PC-9 (cell line): ENCODE measurements around the gene POLA2.

Experiments used
- EZH2 ChIP-seq: fragments of 200-600 bp; sonication (generic); IDR thresholded peaks from 2 replicates; pipeline ENCODE4 v1.8.0; 2017; ENCODE audit warnings: antibody characterized with exemption, low read depth
- TF ChIP-seq, protein P1 (sequence below): fragments of 200-600 bp; sonication (generic); conservative IDR thresholded peaks from 2 replicates; pipeline ENCODE4 v1.6.1; 2017; ENCODE audit warnings: mixed run types, antibody characterized with exemption, mild to moderate bottlenecking, moderate library complexity

DNA sequence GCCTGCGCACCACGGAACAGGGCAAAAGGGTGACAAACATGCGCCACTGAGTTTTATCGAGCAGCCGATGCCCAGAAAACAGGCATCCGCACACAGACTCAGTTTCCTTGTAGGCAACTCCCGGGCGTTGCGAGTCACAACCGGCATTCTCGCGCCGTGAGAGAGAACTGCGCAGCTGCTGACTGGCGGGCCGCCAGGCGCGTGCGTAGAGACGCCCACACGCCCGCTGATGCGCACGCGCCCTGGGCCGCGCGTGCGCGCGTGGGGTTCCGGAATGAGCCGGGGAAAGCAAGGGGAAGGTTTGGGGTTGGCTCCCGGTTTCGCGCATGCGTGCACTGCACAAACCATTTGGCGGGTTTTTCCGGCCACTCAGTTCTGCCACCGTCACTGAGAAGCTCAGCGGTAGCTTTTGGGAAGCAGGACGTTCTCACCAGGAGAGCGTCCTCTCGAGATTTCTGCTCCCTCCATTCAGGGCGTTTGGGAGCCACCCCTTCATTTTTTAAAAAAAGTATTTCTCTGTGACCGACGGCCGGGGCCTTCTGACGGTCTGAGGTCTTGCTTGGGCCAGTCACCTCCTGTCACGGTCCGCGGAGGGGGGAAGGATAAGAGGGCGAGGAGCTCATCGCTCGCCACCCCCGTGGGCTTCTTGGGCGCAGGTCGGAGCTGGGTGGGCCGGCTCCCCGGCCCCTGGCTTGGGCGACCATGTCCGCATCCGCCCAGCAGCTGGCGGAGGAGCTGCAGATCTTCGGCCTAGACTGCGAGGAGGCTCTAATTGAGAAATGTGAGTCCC lies at the start of gene POLA2:
- TF ChIP-seq EZH2 = no peak
- TF ChIP-seq, protein P1, sequence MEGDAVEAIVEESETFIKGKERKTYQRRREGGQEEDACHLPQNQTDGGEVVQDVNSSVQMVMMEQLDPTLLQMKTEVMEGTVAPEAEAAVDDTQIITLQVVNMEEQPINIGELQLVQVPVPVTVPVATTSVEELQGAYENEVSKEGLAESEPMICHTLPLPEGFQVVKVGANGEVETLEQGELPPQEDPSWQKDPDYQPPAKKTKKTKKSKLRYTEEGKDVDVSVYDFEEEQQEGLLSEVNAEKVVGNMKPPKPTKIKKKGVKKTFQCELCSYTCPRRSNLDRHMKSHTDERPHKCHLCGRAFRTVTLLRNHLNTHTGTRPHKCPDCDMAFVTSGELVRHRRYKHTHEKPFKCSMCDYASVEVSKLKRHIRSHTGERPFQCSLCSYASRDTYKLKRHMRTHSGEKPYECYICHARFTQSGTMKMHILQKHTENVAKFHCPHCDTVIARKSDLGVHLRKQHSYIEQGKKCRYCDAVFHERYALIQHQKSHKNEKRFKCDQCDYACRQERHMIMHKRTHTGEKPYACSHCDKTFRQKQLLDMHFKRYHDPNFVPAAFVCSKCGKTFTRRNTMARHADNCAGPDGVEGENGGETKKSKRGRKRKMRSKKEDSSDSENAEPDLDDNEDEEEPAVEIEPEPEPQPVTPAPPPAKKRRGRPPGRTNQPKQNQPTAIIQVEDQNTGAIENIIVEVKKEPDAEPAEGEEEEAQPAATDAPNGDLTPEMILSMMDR = no peak
